T-helper 1 cell (primary cell): ENCODE results near the gene SLC17A8.

ENCODE experiments used
- DNase-seq, 5 donors: peaks; one replicate each; pipeline ENCODE4 v3.0.0-alpha.2; 2012 to 2020

The SLC17A8 gene

DNA sequence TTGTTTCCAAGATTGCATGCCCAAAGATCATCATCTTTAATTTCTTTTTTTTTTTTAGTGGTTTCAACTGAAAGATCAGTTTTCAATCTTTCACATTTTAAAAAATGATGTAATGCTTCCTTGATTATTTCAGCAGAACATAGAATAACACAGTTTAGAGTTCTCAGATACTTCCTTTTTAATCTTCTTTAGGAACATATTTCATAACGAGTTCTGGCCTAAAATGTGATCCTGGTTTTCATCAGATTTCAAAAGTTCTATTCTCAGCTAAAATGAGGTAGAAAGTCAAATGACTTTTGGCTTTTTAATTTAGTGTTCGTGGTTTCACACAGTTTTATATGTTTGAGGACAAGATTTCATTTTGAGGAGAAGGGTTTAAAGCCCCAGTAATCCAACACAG lies 76.8 kb downstream of the SLC17A8 start:
- no peak for DNase-seq

DNA sequence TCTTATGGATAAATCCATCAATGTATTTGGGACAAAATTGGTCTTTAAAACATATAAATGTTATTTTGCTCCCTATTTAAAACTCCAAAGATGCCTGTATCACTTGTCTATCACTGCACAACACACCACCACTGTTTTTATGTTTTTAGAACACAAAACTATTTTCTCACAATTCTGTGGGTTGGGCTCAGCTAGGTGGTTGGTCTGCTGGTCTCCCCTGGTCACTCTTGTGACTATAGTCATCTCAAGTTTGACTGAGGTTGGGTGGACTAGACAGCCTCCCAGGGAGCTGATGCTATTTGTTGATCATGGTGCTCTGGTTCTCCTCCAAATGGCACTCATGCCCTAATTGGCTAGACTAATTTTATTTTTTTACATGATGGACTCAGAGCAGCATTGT lies 77.3 kb downstream of the SLC17A8 start:
- DNase-seq = no peak

DNA sequence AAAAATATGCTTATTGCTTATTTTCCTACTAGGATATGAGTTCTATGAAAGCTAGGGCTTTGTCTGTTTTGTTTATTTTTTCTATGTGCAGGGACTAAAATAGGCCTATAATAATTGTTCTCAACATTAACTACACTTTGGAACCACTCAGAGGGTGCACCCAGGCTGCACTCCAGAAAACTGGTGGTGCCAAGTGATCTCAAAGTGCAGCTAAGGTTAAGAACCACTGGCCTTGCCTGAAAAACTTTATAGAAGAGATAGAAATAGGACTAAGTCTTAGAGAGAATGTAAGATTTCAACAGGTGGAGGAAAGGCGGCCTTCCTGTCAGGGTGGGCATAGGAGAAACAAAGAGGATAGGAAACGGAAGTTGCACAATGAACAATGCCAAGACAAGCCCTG lies 79.1 kb downstream of the SLC17A8 start:
- no peak for DNase-seq

DNA sequence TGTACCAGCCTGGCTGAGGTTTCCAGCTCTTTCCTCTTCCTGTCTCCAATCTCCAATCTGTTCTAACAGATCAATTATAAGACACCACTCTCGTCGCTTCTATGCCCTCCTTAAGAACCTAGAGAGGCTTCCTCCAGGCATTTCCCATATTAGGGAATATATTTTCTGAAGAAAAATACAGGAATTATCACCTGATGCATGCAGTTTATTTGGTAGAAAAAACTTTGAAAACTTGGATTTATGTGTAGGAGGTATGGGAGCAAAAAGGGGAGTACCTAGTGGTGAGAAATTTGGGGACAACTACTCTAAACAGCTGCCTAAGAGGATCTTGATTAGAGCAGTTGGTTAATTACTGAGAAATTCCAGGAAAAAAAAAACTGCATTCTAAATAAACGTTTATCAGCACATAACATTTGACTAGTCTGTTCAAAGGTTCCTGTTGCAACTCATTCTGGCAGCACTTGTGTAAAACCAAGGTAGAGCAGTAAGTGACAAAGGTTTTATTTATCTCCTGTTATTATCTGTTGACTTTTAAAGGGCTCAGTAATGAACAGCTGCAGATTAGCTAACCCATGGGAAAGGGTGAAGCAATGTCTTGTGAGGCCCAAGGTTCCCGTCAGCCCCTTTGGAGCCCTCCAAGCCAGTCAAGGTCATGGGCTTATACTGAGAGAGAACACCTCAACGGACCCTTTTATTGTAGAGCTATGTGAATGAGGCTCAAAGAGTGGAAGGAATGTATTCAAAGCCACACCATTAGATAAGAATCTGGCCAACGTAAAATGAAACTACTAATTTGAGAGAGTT lies 80.4 kb downstream of the SLC17A8 start:
- peak in 1 of 5 donors; percentile 6 for DNase-seq

DNA sequence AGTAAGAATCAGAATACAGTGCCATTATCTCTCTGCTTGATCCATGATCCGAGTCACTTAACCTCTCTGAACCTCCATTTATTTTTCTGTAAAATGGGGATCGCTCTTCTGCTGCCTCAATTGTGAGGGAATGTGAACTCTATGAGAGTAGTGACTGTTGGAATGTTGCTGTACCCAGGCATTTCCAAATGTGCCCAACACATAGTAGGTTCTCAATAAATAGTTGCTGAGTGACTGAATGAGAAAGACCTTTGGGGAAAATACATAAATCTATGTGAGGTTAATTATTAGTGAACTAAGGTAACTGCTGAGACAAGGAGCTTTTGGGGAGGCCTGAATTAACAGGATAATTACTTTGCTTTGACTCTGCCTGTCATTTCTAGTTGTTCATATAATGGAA lies 82.9 kb downstream of the SLC17A8 start:
- DNase-seq = no peak

DNA sequence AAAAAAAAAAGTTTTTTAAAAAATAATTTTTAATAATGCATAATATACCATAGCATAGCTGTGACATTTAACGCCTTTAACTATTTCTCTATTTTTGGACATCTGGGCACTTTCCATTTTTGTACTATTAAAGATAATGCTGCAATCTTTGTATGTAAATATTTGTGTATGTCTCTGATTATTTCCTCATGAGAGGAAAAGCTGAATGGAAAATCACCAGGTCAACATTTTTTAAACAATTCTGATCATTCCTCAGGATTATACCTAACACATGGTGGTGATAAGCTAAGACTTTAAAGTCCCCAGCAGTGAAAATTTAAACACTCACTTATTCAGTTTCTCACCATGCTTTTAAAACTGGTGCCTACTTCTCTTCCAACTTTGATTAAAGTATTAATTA lies 85.5 kb downstream of the SLC17A8 start:
- DNase-seq = no peak

DNA sequence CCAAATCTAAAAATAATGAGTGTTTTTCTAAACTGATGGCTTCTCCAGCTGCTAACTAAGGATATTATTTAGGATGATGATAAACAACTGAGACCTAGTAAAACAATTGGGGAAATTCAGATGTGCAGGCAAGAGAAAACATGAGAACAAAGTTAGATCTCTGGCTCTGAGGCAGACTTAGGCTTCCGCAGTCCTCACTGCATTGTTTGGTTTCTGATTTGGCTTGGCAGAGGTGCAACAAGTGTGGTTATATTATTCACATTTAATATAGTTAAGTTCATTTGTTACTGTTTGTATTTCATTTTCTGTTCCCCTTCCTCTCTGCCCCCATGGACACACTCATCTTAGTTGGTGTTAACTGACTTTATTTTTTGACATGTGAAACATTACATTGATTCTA lies 86.6 kb downstream of the SLC17A8 start:
- DNase-seq = no peak

DNA sequence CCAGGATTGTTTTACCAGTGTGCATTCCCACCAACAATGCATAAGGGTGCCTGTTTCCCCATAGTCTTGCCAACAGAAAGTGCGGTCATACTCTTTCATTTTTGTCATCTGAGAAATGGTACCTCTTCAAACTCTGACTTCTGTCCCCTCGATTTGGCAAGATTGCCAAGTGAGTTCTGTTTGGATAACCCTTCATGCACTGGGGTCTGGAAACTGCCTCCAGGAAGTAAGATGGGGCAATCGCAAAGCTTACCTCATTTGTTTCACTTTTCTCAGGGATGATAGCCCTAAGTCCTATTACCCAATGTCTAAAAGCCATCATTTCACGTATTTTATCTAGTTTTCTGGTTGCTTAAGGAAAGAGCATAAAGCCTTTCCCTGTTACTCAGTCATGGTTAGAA lies 88.2 kb downstream of the SLC17A8 start:
- DNase-seq = no peak

DNA sequence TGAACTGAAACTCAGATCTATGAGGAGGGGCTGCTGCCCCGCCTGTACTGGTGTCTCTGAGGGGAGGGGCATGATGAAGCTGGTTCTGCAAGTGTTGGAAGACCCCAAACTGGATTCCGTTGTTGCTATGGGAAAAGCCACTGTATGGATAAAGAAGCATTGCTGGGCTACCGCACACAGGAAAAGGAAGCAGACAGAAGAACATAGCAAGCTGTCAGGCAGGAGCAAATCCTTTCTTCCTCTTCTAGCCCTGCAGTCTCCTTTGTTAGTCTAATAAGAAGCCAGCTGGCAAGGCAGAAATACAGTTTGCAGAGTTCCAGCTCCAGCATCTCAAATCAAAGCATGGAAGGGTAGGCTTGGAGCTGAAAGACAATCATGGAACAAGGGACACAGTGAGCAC lies 90.5 kb downstream of the SLC17A8 start:
- no peak for DNase-seq

DNA sequence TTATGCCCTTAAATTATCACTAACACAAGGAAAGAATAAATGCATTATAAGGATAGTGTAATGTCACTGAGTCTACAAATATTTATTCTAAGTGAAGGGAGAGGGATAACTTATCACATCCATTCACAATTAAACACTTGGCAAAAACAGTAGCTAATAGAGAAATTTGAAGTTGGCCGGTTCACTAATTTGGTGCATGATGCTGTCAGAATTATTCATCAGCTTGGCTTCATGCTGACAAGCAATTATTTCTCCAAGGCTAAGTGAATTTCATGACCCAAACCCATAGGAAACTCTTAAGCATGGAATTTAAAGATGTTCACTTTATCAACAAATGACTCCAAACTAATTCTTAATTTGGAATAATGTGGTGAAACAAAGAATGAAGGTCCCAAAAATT lies 91.8 kb downstream of the SLC17A8 start:
- DNase-seq = no peak

DNA sequence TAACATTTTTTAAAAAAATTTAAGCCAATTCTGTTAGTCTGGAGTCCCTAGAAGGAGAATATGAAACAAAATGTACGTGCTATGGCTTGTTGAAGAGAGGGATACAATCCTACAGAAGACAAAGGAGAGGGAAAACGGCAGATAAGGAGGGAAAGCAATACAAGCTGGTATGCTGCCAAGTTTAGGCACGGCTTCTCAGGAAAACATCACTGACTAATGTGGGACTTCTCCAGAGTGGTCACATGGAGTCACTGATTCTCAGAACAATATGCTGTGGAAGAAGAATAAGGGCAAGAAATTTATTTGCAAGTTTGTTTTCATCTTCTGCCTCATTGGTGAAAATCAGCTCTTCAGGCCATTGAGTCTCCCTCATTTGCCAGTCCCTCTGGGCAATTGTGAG lies 93.9 kb downstream of the SLC17A8 start:
- no peak for DNase-seq

DNA sequence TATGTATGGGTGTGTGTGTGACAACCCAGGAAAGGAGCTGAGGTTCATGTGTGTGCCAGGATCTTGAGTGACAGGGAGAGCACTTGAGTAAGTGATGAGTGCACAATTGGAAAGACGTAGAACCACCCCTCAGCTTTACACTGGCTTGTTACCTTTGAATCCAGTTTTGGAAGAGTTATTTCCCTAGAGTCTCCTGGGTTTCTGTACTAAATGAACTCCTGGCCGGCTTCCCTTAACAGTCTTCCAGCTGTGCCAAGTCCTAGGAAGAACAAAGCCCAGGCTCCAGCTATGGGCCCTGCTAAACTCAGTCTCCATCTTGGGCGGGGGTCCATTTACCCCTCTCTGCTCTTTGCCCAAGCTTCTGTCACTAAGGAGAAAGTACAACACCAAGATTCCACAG lies 97.1 kb downstream of the SLC17A8 start:
- DNase-seq = no peak

DNA sequence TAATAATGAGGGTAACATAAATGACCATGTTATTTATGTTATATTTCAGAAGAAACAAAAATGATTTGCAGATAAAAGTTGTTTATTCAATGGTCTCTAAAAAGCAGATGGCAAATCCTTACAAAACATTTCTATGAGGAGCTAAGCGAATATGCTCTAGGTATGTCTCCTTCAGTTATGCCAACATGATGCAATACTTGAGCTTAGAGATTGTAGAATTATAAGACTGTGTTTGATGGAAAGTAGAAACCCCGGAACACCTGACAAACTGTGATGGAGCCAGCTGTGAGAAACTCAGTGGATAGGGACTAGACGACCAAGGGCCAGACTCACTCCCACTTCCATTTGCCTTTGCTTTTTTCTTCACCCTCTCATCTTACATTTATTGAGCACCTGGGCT lies 99.0 kb downstream of the SLC17A8 start:
- no peak for DNase-seq

DNA sequence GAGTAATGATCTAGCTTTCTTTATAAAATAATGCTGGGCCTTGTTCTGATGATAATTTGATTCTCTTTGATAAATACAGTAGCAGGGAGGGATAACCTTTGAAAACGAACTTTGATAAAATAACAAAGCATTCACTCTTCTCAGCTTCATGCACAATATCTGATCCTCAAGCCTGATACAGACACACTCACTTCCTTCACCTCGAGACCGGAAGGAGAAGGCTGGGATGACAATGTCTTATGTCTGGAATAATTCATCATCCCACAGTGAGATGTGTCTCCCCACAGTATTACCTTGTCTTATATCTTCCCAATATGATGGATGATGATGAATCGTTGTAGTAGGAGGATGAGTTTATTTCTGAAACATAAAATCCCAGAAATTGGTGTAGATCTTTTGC lies 101.3 kb downstream of the SLC17A8 start:
- DNase-seq = no peak

DNA sequence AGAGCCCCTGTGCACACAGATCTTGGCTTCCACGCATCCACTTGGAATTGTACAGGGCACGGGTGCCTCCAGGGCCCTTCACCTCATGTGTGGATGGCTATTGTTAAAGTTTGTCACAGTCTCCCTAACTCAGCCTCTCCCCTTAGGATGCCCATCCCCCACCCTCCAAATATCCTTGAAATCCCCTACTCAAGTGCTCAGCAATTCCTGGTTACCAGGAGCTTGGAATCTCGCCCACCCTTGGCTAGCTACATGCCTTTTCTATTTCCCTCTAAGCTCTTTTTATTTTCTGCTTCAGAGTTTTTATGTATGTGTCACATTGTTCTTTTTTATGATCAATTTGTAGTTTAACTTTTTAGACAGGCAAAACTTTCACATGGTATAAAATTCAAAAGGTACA lies 103.8 kb downstream of the SLC17A8 start:
- no peak for DNase-seq

DNA sequence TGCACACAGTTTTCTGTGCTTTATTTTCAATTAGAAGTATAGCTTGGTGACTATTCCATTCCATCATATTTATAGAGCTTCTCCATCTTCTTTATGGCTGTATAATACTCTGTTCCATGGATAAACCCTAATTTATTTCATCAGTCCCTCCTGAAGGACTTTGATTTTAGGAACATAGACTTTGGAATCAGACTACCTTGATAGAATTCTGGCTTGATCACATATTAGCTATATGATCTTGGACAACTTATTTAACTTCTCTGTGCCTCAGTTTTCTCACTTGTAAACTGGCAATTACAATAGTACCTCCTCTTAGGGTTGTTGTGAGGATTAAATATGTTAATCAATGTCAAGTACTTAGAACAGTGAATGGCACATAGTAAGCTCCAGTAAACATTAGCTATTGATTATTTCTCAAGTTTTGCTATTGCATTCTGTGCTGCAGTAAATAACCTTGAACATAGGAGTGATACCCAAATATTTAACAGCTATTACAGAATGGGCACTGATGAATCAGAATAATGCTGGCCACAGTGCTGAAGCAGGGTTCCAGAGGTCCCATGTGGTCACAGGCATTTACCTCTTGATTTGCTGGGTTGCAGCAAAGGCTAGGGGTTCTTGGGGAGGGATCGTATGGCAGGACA lies 104.6 kb downstream of the SLC17A8 start:
- DNase-seq = no peak

DNA sequence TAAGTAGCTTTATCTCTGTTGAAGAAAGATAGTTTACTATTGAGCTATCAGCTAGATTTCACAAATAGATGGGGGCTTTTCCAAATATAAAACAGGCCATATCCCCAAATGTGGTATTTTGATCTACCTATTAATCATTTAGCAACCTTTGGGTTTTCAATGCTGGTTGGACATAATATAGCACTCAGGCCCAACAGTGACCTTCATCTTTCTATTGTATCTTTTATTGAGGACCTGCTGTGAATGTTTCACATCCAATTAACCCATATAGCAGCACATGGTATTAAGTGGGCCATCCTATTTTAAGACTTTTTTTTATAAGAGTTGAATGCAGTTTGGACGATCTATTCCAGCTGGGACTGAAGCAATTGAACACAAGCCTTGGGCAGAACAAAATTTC lies 106.8 kb downstream of the SLC17A8 start:
- DNase-seq = no peak

DNA sequence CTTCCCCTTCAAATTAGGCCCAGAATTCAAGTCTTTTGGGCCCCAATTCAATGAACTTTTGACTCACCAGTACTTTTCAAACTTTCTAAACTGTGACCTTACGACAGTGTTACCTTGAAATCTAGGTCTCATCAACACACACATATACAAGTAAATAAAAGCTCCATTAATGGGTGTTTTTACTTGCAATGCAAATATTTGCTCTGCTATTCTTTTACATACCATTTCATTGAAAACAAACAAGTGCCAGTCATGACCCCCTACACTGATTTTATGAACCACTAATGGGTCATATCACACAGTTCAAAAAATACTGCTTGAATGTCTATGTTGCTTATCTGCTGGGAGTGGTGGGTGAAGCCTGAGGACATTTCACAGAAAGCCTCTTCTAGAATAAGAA lies 107.7 kb downstream of the SLC17A8 start:
- no peak for DNase-seq

DNA sequence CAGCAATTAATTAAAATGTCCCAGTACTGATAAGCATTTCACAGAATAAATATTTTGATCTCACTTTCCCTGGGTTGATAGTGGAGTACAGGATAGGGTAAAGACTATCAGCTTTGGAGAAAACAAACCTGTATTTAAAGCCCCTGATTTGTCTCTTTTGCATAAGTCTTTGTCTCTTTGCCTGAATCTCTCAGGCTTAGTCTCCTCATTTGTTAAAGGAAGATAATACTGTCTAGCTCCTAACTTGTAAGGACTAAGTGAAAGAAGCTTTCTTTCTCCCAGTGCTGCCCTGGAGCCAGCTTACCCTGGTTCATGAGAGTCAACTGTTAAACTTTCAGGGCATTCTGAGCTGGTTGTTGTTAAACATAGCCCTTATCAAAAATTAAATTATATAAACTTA lies 111.3 kb downstream of the SLC17A8 start:
- no peak for DNase-seq
